Prostate gland (tissue), 2 donors: ENCODE data around the gene APH1A.

Experiments
- POLR2A ChIP-seq: fragments of 450-650 bp; IDR thresholded peaks from one replicate; pipeline ENCODE4 v1.6.1; 2016; ENCODE audit warnings: antibody characterized with exemption, mild to moderate bottlenecking
- POLR2AphosphoS5 ChIP-seq: sonication (generic); formaldehyde crosslinking; IDR thresholded peaks from one replicate; pipeline ENCODE4 v1.6.1; 2017; ENCODE audit warnings: antibody characterized with exemption
- TF ChIP-seq, protein P1 (sequence below), 4 experiments: fragments of 200-600 bp in 2 of 4; fragments of 450-650 bp in 2 of 4; sonication (generic) in 2 of 4; IDR thresholded peaks; 1 replicate in 3 of 4; 2 replicates in 1 of 4; pipeline ENCODE4 v1.5.1; 2016 to 2019; ENCODE audit warnings: antibody characterized with exemption in 4 of 4, mild to moderate bottlenecking in 2 of 4, moderate library complexity in 2 of 4

DNA sequence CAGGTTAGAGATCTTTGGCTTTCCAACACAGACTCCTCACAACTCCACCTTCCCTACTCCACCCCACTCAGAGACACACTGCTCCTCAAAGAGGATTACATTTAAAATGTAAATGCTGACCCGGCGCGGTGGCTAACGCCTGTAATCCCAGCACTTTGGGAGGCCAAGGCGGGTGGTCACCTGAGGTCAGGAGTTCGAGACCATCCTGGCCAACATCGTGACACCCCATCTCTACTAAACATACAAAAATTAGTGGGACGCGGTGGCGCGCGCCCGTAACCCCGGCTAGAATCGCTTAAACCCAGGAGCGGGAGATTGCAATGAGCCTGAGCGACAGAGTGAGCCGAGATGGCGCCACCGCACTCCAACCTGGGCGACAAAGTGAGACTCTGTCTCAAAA, 31.1 kb downstream of the APH1A start:
- TF ChIP-seq, protein P1, sequence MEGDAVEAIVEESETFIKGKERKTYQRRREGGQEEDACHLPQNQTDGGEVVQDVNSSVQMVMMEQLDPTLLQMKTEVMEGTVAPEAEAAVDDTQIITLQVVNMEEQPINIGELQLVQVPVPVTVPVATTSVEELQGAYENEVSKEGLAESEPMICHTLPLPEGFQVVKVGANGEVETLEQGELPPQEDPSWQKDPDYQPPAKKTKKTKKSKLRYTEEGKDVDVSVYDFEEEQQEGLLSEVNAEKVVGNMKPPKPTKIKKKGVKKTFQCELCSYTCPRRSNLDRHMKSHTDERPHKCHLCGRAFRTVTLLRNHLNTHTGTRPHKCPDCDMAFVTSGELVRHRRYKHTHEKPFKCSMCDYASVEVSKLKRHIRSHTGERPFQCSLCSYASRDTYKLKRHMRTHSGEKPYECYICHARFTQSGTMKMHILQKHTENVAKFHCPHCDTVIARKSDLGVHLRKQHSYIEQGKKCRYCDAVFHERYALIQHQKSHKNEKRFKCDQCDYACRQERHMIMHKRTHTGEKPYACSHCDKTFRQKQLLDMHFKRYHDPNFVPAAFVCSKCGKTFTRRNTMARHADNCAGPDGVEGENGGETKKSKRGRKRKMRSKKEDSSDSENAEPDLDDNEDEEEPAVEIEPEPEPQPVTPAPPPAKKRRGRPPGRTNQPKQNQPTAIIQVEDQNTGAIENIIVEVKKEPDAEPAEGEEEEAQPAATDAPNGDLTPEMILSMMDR (IDR thresholded peaks at IDR 0.05) = no peak
- TF ChIP-seq POLR2AphosphoS5 (no peak), POLR2A (no peak)
